K562 (cell line): ENCODE measurements around the gene IFFO2.

Experiments
- EZH2 ChIP-seq: IDR thresholded peaks from 2 replicates; pipeline ENCODE4 v1.6.1; 2012; ENCODE audit warnings: low read depth, mild to moderate bottlenecking, inconsistent platforms, low read length, borderline replicate concordance
- ZC3H8 ChIP-seq: fragments of 450-650 bp; IDR thresholded peaks from 2 replicates; pipeline ENCODE4 v1.6.1; 2017
- ZNF140 ChIP-seq: fragments of 250-450 bp; sonication (Bioruptor Pico); IDR thresholded peaks from 2 replicates; pipeline ENCODE4 v1.8.0; 2021; ENCODE audit warnings: moderate library complexity, mild to moderate bottlenecking, inconsistent platforms

DNA sequence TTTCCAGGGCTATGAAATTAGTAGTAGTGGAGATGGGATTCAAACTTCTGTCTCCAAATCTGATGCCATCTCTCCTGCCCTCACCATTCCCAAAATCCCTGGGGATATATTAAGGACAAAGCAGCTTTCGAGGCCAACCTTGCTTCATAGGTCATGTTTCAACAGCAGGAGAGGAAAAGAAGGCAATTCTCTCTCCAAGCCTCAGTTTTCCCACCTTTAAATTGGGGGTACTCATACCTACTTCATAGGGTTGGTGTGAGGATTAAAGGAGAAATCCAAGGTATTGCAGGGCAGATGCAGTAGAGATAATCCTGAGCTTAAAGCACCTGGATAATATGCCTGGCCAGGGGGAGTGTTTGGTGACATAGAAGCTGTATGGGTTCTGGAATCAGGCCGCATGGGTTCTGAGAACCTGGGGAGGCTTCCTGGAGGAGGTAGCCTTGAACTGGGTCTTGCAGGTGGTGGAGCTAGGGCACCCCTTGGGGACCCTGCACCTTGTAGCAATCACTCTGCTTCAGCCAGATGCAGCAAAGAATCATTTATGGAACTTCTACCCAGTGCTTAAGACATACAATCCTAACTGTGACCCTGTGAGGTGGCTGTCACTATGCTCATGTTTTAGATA lies 10.7 kb upstream of the IFFO2 start:
- TF ChIP-seq ZC3H8 = no peak
- TF ChIP-seq ZNF140 = no peak
- TF ChIP-seq EZH2 = no peak
